Measurements from ENCODE around the gene HMCN2.

The HMCN2 gene

DNA sequence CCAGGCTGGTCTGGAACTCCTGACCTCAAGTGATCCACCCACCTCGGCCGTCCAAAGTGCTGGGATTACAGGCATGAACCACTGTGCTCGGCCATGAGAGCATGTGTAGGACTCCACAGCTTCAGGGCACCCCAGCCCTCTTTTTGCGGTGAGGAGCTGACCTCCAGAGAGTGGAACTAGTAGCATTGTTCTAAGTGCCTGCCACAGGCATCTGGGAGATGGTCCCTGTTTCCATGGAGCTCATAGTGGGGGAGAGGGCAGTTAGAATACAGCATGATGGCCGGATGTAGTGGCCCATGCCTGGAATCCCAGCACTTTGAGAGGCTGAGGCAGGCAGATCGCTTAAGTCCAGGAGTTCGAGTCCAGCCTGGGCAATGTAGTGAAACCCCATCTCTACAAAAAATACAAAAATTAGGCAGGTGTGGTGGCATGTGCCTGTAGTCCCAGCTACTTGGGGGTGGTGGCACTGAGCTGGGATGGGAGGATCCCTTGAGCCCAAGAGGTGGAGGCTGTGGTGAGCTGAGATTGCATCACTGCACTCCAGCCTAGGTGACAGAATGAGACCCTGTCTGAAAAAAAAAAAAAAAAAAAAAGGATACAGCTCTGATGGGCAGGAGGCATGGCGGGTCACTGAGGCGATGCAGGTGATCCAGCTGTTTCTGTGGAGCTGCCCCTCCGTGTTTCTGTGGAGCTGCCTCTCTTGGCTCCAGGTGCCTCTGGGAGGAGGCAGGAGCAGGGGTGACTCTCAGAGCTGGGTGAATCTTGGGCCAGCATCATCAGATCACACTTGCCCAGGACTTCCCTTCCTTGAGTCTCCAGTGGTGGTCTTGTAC is 183.4 kb downstream of the HMCN2 start:
- DNase-seq (ENCODE audit: low read depth in 2 of 2) = no peak

- DNase-seq (ENCODE audit: low read depth in 2 of 2) = no peak
These were observed 184.9 kb downstream of the HMCN2 start for GRCh38 chr9:130450344-130451003.

DNA sequence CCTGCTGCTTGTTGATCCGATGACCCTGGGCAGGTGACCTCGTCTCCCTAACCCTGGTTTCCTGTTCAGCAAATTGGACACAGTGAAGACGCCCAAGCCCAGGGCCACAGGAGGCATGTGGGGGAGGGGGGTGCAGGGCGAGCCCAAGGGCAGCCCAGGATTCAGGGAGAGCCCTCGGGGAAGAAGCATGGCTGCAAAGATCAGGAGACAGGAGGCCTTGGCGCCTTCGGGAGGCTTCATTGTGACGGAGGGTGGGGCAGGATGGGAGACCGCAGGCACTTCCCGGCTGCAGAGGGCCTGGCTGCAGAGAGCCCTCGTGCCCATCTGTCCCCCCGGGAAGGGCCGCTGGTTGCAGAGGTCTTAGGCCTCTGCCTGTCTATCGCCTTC is 185.4 kb downstream of the HMCN2 start:
- DNase-seq (ENCODE audit: low read depth in 2 of 2) = no peak

GRCh38 chr9:130451509-130452388 is 186.2 kb downstream of the HMCN2 start:
- DNase-seq (ENCODE audit: low read depth in 2 of 2) = no peak

GRCh38 chr9:130452835-130453234 is 187.3 kb downstream of the HMCN2 start:
- DNase-seq (ENCODE audit: low read depth in 2 of 2) = no peak

DNA sequence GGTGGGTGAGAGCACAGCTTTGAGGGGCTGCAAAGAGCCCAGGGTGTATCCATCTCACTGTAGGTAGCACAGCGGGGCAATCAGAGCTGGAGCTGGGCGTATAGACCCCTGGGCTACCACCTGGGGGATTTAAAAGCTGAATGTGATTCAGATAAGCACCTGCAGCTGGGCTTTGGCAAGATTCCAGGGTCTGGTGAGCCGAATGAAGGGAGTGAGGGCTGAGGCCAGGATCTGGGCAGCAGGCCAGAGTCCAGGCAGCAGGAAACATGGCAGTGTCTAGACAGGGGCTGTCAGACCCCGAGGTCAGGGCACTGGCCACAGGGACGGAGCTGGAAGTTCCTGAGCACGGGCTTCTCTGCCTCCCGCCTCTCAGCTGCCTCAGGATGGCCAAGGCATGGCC is 187.9 kb downstream of the HMCN2 start:
- DNase-seq (ENCODE audit: low read depth in 2 of 2) = no peak

GRCh38 chr9:130454096-130454811 is 188.7 kb downstream of the HMCN2 start:
- no peak for DNase-seq (ENCODE audit: low read depth in 2 of 2)

DNA sequence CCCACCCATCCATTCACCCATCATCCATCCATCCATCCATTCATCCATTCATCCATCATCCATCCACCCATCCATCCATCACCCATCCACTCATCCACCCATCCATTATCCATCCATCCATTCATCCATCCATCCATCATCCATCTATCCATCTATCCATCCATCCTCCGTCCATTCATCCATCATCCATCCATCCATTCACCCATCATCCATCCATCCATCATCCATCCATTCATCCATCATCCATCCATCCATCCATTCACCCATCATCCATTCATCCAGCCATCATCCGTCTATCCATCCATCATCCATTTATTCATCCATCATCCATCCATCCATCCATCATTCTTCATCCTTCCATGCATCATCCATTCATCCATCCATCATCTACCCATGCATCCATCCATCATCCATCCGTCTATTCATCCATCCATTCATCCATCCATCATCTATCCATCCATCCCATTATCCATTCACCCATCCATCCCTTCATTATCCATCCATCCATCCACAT is 189.3 kb downstream of the HMCN2 start:
- no peak for DNase-seq (ENCODE audit: low read depth in 2 of 2)

- DNase-seq (ENCODE audit: low read depth in 2 of 2) = no peak
These were observed 192.7 kb downstream of the HMCN2 start for GRCh38 chr9:130458027-130458803.

DNA sequence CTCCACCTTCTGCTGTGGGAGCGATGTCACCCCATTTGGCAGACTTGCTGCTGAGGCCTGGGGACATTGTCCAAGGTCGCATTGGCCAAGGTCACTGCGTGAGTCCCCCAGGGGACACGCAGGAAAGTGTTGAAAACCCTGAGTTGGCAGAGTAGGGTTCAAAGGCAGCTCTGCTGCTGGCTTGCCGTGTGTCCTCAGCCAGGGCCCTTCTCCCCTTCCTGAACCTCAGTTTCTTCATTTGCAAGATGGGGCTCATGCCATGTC is 193.2 kb downstream of the HMCN2 start:
- DNase-seq (ENCODE audit: low read depth in 2 of 2) = no peak

DNA sequence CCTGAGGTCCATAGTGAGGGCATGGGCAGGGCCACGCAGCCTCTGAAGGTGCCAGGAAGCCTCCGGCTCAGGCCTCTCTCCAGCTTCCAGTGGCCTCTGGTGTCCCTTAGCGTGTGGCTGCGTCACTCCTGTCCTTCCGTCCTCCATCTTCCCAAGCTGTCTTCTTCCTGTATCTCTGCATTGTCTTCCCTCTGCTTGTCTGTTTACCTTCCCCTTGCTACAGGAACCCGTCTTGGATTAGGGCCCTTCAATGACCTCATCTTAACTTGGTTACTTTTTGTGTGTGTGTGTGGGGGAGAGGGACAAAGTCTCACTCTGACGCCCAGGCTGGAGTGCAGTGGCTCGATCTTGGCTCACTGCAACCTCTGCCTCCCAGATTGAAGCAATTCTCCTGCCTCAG is 193.6 kb downstream of the HMCN2 start:
- no peak for DNase-seq (ENCODE audit: low read depth in 2 of 2)

DNA sequence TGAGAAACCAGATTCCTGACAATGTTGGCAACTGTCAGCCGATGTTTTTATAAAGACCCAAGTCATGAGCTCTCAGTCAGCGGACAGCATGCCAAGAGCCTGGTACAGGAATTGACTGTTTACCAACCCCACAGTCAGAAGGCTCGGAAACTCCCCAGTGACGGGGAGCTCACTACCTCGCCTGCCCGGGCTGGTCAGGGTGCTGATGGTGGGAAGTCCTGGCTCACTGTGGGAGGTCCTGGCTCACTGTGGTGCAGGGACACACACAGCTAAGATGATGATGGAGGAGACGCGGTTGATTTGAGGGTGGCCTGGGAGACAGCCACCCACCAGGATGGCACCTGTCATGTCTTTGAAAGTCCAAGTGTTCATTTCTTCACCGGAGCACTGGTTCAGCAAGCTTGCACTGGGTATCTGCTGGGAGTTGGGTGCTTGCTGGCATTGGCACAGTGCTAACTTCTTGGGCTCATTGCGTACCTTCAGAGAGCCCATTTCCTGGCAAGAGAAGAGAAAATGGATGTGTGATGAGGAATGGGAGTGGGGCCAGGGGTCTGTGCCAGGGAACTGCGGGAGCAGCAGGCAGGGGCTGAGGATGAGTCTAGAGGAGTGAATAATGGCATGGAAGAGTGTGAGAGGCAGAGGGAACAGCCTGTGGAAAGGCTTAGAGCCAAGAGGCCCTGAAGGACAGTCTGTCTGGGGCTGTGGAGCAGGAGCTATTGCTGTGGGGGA is 194.5 kb downstream of the HMCN2 start:
- no peak for DNase-seq (ENCODE audit: low read depth in 2 of 2)

- peak; percentile 27 to 51 for DNase-seq (ENCODE audit: low read depth in 2 of 2)
These were observed 195.7 kb downstream of the HMCN2 start for GRCh38 chr9:130461218-130461630.

DNA sequence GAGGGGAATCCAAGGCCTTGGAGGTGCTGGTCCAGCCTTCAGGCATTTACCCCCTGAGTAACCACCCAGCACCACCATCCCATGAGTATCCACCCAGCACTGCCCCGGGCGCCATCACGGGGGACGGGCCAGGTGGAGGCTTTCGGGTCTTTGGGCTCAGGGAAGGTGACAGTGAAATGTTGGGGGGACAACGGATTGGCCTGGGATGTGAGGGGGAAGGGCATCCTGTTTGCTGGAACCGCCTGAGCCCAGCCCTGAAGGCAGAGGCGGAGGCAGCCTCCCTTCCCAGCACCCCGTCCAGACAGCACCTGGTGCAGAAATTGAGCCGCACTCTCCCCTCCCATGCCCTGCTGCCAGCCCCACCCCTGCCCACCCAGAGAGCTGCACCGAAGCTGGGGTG is 196.2 kb downstream of the HMCN2 start:
- DNase-seq (ENCODE audit: low read depth in 2 of 2) = no peak

DNA sequence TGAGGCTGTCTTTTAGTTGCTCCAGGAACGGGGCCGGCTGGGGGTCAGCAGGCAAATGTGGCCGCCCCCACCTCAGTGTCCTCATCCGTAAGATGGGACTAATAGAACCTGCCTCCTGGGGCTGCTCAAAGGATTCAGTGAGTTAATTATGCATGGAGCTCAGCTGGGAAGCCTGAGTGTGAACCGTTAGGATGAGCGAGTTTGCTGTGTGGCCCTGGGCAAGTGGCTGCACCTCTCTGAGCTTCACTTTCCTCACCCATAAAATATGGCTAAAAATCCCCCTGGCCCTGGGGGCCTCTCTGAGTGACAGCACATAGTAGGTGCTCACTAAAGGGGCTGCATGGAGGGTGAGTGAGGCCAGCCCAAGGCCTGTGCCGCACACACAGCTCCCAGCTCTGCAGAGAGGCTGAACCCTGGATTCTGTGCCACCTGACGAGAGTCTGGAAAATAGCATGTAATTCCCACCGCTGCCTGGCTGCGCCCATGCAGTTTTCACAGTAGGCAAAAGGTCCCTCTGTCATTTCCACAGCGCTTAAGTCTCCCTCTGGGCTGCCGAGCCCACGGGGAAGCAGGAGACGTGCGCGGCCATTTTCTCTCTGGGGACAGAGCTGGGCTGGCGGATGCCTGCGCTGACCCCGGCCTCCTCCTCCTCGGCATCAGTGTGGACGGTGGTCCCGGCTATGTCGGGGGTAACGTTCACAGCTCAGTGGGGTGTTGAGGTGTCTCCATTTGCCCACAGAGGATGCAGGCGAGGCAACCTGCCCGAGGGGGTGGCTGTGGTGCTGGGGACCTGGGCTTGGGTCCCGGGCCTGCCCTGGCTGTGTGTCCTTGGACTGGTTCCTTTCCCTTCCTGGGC is 197.4 kb downstream of the HMCN2 start:
- no peak for DNase-seq (ENCODE audit: low read depth in 2 of 2)

GRCh38 chr9:130463763-130464745 is 198.5 kb downstream of the HMCN2 start:
- no peak for DNase-seq (ENCODE audit: low read depth in 2 of 2)

GRCh38 chr9:130465383-130466096 is 200.0 kb downstream of the HMCN2 start:
- no peak for DNase-seq (ENCODE audit: low read depth in 2 of 2)
